NB4 (cell line): ENCODE results near the gene YAF2.
"Not testable (repeated sequence)": the region's sequence is repeated elsewhere in the genome, so short reads cannot be mapped to it uniquely, and the experiment has no call there.

Experiments used
- DNase-seq: peaks from one replicate; pipeline ENCODE4 v3.0.0; 2010; ENCODE audit warnings: low read depth
- H3K4me3 ChIP-seq: one replicate; pipeline ENCODE4 v1.5.1; 2011; ENCODE audit warnings: mild to moderate bottlenecking, low read depth, low read length, moderate library complexity
- MYC ChIP-seq: IDR thresholded peaks from 2 replicates; pipeline ENCODE4 v1.6.1; 2011; ENCODE audit warnings: low read depth, low read length
- POLR2A ChIP-seq: IDR thresholded peaks from 2 replicates; pipeline ENCODE4 v1.6.1; 2011; ENCODE audit warnings: mild to moderate bottlenecking; ENCODE audit not compliant: insufficient read length; ENCODE audit errors: extremely low read depth
- TF ChIP-seq, protein P1 (sequence below): IDR thresholded peaks from one replicate; pipeline ENCODE4 v1.5.1; 2012; ENCODE audit warnings: low read depth, low read length
- TF ChIP-seq, protein P2 (sequence below): IDR thresholded peaks from 2 replicates; pipeline ENCODE4 v1.6.1; 2011; ENCODE audit warnings: low read depth, low read length

Gene YAF2

DNA sequence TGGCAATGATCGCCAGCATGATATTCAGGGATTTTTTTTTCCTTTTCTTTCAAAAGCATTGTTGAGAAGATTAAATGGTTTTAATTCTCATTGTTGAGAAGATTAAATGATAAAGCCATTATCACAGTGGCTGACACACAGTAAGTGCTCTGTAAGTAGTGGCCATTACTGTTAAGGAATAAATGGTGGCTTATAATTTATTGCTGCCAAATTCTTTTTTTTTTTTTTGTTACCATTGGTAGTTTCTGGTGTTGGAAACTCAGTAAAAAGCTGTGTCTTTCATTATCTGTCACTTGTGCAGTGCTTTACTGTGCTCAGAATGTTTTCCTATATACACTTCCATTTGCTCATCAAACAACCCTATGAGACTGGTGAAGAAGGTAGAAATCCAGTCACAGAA lies 15.3 kb downstream of the YAF2 start:
- TF ChIP-seq, protein P1, sequence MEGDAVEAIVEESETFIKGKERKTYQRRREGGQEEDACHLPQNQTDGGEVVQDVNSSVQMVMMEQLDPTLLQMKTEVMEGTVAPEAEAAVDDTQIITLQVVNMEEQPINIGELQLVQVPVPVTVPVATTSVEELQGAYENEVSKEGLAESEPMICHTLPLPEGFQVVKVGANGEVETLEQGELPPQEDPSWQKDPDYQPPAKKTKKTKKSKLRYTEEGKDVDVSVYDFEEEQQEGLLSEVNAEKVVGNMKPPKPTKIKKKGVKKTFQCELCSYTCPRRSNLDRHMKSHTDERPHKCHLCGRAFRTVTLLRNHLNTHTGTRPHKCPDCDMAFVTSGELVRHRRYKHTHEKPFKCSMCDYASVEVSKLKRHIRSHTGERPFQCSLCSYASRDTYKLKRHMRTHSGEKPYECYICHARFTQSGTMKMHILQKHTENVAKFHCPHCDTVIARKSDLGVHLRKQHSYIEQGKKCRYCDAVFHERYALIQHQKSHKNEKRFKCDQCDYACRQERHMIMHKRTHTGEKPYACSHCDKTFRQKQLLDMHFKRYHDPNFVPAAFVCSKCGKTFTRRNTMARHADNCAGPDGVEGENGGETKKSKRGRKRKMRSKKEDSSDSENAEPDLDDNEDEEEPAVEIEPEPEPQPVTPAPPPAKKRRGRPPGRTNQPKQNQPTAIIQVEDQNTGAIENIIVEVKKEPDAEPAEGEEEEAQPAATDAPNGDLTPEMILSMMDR, result no peak
- TF ChIP-seq, protein P2, sequence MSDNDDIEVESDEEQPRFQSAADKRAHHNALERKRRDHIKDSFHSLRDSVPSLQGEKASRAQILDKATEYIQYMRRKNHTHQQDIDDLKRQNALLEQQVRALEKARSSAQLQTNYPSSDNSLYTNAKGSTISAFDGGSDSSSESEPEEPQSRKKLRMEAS, result no peak
- no peak for TF ChIP-seq MYC
- H3K4me3 ChIP-seq, result no peak overlapping the region
- no peak for DNase-seq

DNA sequence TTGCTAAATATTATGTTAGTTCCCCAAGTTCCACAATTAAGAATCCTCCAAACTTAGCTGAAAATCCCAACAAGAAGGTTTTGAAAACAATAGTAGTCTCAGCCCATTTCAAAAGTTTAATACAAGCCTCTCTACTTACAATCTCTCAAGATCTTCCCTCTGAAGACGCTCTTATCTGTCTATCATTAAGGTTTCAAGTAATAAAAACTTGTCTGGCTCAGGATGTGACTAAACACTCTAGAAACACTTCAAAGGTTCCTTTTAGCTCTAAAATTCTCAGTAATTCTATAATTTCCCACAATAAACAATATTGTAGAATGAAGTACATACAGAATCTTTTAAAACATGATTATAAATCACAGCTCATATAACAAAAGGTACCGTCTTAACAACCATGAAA lies 16.3 kb downstream of the YAF2 start:
- no peak for DNase-seq
- H3K4me3 ChIP-seq, result no peak overlapping the region
- TF ChIP-seq, protein P1, result no peak
- TF ChIP-seq MYC (no peak), POLR2A (no peak)
- TF ChIP-seq, protein P2, result no peak

DNA sequence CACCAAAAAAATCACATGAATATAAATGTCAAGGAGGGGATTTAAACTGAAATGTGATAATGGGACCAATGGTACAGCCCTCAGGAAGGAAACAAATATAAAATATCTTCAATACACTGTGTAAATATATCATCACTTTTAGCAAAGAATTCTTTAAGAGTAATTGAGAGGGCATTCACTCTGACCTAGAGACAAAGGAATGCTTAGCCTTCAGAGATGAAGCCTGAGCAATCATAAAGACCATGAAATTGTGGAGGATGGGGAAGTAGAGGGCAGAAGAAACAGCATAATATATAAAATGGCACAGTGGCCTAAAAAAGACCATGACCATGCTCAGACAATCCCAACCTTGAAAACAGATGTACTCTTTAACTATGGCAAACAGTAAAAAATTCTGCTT lies 20.4 kb downstream of the YAF2 start:
- no peak overlapping the region for H3K4me3 ChIP-seq
- DNase-seq, result no peak
- TF ChIP-seq, protein P2, result no peak
- TF ChIP-seq MYC, result no peak
- TF ChIP-seq POLR2A, result no peak
- TF ChIP-seq, protein P1, result no peak

DNA sequence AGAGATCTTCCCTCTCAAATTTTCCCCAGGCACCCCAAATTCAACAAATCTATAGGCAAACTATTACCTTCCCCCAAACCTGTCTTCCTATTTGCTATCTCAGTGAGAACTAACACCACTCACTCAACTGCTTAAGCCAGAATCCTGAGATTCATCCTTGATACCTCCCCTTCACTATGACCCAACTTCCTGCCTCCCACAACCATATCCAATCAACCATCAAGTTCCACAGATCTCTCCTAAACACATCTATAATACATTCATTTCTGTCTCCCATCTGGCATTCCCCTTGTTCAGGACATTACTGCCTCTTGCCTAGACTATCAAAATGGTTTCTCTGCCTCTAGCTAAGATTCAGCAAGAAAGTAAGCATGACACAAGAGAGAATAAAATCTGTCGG lies 21.3 kb downstream of the YAF2 start:
- TF ChIP-seq, protein P2, result no peak
- TF ChIP-seq, protein P1, result no peak
- TF ChIP-seq MYC, result no peak
- no peak overlapping the region for H3K4me3 ChIP-seq
- no peak for DNase-seq

DNA sequence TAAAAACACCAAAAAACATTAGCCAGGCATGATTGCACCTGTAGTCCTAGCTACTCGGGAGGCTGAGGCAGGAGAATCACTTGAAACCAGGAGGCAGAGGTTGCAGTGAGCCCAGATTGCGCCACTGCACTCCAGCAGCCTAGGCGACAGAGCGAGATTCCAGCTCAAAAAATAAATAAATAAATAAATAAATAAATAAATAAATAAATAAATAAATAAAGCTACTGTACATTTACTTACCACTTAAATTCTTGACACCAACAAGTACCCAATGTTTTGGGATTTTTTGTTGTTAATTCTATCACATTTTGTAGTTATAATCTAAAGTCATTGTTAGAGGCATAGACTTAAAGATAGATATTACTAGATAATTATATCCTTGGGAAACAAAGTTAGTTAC lies 22.3 kb downstream of the YAF2 start:
- H3K4me3 ChIP-seq, DNase-seq: not testable (repeated sequence)

DNA sequence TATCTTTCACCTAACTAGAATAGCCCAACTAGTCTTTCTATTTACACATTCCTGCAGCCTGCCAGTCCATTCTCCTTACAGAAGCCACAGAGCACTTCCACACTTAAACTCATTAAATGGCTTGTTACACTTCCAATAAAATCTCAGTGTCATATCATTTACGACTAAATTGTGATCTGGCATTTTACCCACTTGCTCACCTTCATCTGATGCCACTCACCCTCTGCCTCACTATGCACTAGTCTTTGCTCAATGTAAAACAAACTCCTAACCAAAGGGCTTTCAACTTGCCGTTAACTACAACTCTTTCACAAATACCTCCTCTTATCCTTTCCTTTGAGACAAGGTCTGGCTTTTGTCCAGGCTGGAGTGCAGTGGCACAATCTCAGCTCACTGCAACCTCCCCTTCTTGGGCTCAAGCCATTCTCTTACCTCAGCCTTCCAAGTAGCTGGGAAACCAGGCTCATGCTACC lies 24.1 kb downstream of the YAF2 start:
- no peak for TF ChIP-seq POLR2A
- TF ChIP-seq MYC, result no peak
- TF ChIP-seq, protein P2, result no peak
- no peak for DNase-seq
- no peak overlapping the region for H3K4me3 ChIP-seq

DNA sequence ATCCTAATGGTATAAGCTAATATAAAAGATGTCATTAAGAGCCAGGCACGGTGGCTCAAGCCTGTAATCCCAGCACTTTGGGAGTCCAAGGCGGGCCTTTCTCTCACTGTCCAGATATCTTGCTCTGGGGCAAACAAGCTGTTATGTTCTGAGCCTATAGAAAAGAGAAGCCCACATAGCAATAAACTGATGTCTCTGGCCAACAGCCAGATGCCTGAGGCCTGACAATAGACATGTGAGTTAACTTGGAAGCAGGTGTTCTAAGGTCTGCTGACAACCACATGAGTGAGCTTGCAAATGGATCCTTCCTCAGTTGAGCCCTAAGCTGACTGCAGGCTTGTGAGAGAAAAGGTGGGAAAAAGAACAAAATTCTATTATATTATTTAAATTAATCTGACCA lies 25.0 kb downstream of the YAF2 start:
- TF ChIP-seq, protein P2, result no peak
- TF ChIP-seq MYC (no peak), POLR2A (no peak)
- TF ChIP-seq, protein P1, result no peak
- no peak for DNase-seq
- H3K4me3 ChIP-seq, result no peak overlapping the region
